HL-60 (cell line): ENCODE measurements around the gene ATF1.

Experiments
- DNase-seq, 2 experiments: peaks; one replicate each; pipeline ENCODE4 v3.0.0-alpha.2; 2010 to 2020; ENCODE audit warnings: low read depth in 1 of 2, low spot score in 1 of 2
- H3K27ac ChIP-seq: fragments of 250-450 bp; sonication (Bioruptor Pico); replicated peaks from 2 replicates; pipeline ENCODE4 v1.5.1; 2020; ENCODE audit warnings: mild to moderate bottlenecking, moderate library complexity
- H3K27me3 ChIP-seq: fragments of 250-450 bp; sonication (Bioruptor Pico); 2 replicates; pipeline ENCODE4 v1.5.1; 2021; ENCODE audit warnings: mild to moderate bottlenecking, moderate library complexity; ENCODE audit not compliant: insufficient read depth, poor library complexity, severe bottlenecking
- H3K4me3 ChIP-seq: replicated peaks from 2 replicates; pipeline ENCODE4 v1.5.1; 2011; ENCODE audit warnings: mild to moderate bottlenecking, control low read depth, low read length; ENCODE audit not compliant: insufficient read depth
- CTCF ChIP-seq: IDR thresholded peaks from one replicate; pipeline ENCODE4 v1.5.1; 2011; ENCODE audit warnings: low read length, control low read depth, inconsistent platforms; ENCODE audit not compliant: insufficient read depth
- GABPA ChIP-seq: IDR thresholded peaks from 2 replicates; pipeline ENCODE4 v1.6.1; 2012; ENCODE audit warnings: low read depth
- POLR2AphosphoS5 ChIP-seq: IDR thresholded peaks from 2 replicates; pipeline ENCODE4 v1.6.1; 2012; ENCODE audit warnings: low read depth
- REST ChIP-seq: IDR thresholded peaks from 2 replicates; pipeline ENCODE4 v1.6.1; 2012; ENCODE audit warnings: low read depth; ENCODE audit not compliant: insufficient replicate concordance
- SPI1 ChIP-seq: IDR thresholded peaks from 2 replicates; pipeline ENCODE4 v1.6.1; 2012; ENCODE audit warnings: low read depth, mild to moderate bottlenecking, borderline replicate concordance
- long read RNA-seq: library from polyadenylated mRNA; unstranded; transcript quantifications from one replicate; pipeline ENCODE4 v2.0.0, GENCODE V29; 2020

Gene ATF1
- long read RNA-seq, transcript ATF1-201 (7 exons, 2,181 nt), result major isoform, 137 of 161 reads
- long read RNA-seq, partial matches to known transcripts, result 5 of 161 reads
- long read RNA-seq, other reads (novel, unspliced or antisense), result 19 of 161 reads

GRCh38 chr12:50763639-50764285 lies at the start of gene ATF1:
TSS of gene ATF1 (plus strand) at chr12:50764101. CDS start at chr12:50780146, 16,045 bp downstream.
- Histone ChIP-seq H3K27ac (peak within 1 kb of the TSS; percentile 97), H3K27me3 (no peaks in the 10 kb centered on the region), H3K4me3 (peak within 1 kb of the TSS; percentile 83)
- no peak for TF ChIP-seq CTCF
- TF ChIP-seq GABPA, result peak; percentile 50; the same call in 1 of the 2 replicates
- TF ChIP-seq SPI1, result no peak; the same call in 1 of the 2 replicates
- peak; percentile 92 for TF ChIP-seq POLR2AphosphoS5
- no peak for TF ChIP-seq REST
- peak; percentile 94 to 97 for DNase-seq

GRCh38 chr12:50715174-50715573 lies 48.7 kb upstream of the ATF1 start:
- DNase-seq, result no peak
- no peak overlapping the region for H3K27ac ChIP-seq
- H3K27me3 ChIP-seq, result no peaks in the 10 kb centered on the region
- H3K4me3 ChIP-seq, result no peak overlapping the region
- TF ChIP-seq CTCF (no peak), GABPA (no peak), POLR2AphosphoS5 (no peak), SPI1 (no peak), REST (no peak)

GRCh38 chr12:50718760-50719159 lies 45.1 kb upstream of the ATF1 start:
- H3K4me3 ChIP-seq, result no peak overlapping the region
- H3K27me3 ChIP-seq, result no peaks in the 10 kb centered on the region
- no peak overlapping the region for H3K27ac ChIP-seq
- TF ChIP-seq POLR2AphosphoS5 (no peak), REST (no peak), GABPA (no peak), SPI1 (no peak), CTCF (no peak)
- DNase-seq, result no peak
